GM13976 (cell line): ENCODE data around the gene NPAS3.

Experiments
- DNase-seq: peaks from one replicate; pipeline ENCODE4 v3.0.0; 2012; ENCODE audit warnings: low spot score
- in situ Hi-C: fragments of 300-500 bp; cut with MboI; formaldehyde crosslinking; loops from one replicate; pipeline ENCODE4 v1.12.0; 2022; ENCODE audit warnings: low sequenced_read_pairs, mixed read lengths, inconsistent platforms; ENCODE audit not compliant: unreplicated experiment
- TF ChIP-seq, protein P1 (sequence below): IDR thresholded peaks from 2 replicates; pipeline ENCODE4 v1.5.1; 2012; ENCODE audit warnings: borderline replicate concordance, mild to moderate bottlenecking; ENCODE audit not compliant: insufficient read depth; ENCODE audit errors: extremely low read depth, missing control alignments, control extremely low read depth

The NPAS3 gene

GRCh38 chr14:32906672-32907071 lies 32.0 kb upstream of the NPAS3 start:
- in situ Hi-C loops: no loop called here
- DNase-seq: no peak
- TF ChIP-seq, protein P1, sequence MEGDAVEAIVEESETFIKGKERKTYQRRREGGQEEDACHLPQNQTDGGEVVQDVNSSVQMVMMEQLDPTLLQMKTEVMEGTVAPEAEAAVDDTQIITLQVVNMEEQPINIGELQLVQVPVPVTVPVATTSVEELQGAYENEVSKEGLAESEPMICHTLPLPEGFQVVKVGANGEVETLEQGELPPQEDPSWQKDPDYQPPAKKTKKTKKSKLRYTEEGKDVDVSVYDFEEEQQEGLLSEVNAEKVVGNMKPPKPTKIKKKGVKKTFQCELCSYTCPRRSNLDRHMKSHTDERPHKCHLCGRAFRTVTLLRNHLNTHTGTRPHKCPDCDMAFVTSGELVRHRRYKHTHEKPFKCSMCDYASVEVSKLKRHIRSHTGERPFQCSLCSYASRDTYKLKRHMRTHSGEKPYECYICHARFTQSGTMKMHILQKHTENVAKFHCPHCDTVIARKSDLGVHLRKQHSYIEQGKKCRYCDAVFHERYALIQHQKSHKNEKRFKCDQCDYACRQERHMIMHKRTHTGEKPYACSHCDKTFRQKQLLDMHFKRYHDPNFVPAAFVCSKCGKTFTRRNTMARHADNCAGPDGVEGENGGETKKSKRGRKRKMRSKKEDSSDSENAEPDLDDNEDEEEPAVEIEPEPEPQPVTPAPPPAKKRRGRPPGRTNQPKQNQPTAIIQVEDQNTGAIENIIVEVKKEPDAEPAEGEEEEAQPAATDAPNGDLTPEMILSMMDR: no peak

GRCh38 chr14:32908196-32909084 lies 30.2 kb upstream of the NPAS3 start:
- TF ChIP-seq, protein P1: no peak
- in situ Hi-C loops: no loop called here
- DNase-seq: no peak

GRCh38 chr14:32913725-32914124 lies 25.0 kb upstream of the NPAS3 start:
- in situ Hi-C loops: no loop called here
- TF ChIP-seq, protein P1: no peak
- no peak for DNase-seq

- TF ChIP-seq, protein P1: no peak
- DNase-seq: no peak
- in situ Hi-C loops: no loop called here
These were observed 24.3 kb upstream of the NPAS3 start for GRCh38 chr14:32914391-32914790.

DNA sequence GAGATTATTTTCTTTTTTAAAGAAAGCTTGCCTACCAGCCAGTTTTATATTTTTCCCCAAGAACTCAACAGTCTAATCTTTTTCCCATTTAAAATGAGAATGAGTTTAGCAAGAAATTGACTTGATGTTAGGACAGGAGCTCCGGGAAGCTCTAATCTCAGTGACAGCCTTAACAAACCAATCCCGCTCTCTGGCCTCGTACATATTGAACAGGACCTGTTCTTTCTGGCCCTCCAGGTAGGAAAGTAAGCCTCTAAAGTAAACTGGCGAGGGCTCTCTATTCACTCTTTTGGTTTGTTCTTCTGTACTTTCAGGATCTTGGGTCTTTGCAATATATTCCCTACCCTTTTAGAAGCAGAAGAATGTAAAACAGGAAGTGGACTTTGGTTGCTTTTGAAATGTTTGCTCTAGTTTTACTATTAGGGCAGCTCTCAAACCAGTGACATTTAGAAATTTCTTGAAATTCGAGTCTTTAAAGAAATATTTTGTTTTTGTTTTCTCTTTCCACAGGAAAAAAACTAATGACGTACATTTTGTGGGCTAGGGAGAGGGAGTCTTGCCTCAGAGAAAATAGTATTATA lies 17.9 kb upstream of the NPAS3 start:
- DNase-seq: no peak
- TF ChIP-seq, protein P1: no peak
- in situ Hi-C loops: no loop called here

GRCh38 chr14:32925439-32925838 lies 13.2 kb upstream of the NPAS3 start:
- DNase-seq: no peak
- in situ Hi-C loops: no loop called here
- TF ChIP-seq, protein P1: no peak
